K562 (cell line): ENCODE data around the gene CIAO2A. TPM values are rescaled to one million over a fixed set of nuclear protein-coding genes. Genes with fewer than 3 reads are reported as not detected.
A peak's percentile ranks its signal among the peaks of the same experiment; 100 is the strongest.

ENCODE experiments used
- DEAF1 ChIP-seq: fragments of 450-650 bp; formaldehyde crosslinking; IDR thresholded peaks from 2 replicates; pipeline ENCODE4 v1.4.0; 2020; ENCODE audit warnings: mild to moderate bottlenecking, moderate library complexity
- LEF1 ChIP-seq: fragments of 450-650 bp; IDR thresholded peaks from 2 replicates; pipeline ENCODE4 v1.6.1; 2016; ENCODE audit warnings: mild to moderate bottlenecking
- PCBP1 ChIP-seq: fragments of 200-400 bp; formaldehyde crosslinking; IDR thresholded peaks from 2 replicates; pipeline ENCODE4 v1.6.1; 2018; ENCODE audit warnings: mild to moderate bottlenecking, low read depth, low read length; ENCODE audit not compliant: poor library complexity, severe bottlenecking
- POLR2H ChIP-seq: IDR thresholded peaks from 2 replicates; pipeline ENCODE4 v1.6.1; 2016; ENCODE audit warnings: missing genetic modification characterization, low read depth, mild to moderate bottlenecking, control low read depth, missing compliant biosample characterization, moderate library complexity
- POLR3G ChIP-seq: IDR thresholded peaks from 2 replicates; pipeline ENCODE4 v1.6.1; 2011; ENCODE audit not compliant: insufficient read length, insufficient replicate concordance; ENCODE audit errors: extremely low read depth
- PRDM10 ChIP-seq: fragments of 450-650 bp; IDR thresholded peaks from 2 replicates; pipeline ENCODE4 v1.6.1; 2018; ENCODE audit not compliant: partially characterized antibody
- RBM22 ChIP-seq: fragments of 200-400 bp; formaldehyde crosslinking; IDR thresholded peaks from 2 replicates; pipeline ENCODE4 v1.6.1; 2018; ENCODE audit warnings: low read length, low read depth; ENCODE audit not compliant: poor library complexity, severe bottlenecking
- SETDB1 ChIP-seq: IDR thresholded peaks from one replicate; pipeline ENCODE4 v1.6.1; 2012; ENCODE audit warnings: low read length, control low read depth, inconsistent platforms
- SRSF1 ChIP-seq: fragments of 200-400 bp; formaldehyde crosslinking; IDR thresholded peaks from 2 replicates; pipeline ENCODE4 v1.6.1; 2017; ENCODE audit warnings: mild to moderate bottlenecking, low read depth, low read length, moderate library complexity
- ZBED1 ChIP-seq: IDR thresholded peaks from 2 replicates; pipeline ENCODE4 v1.6.1; 2014
- ZNF274 ChIP-seq: IDR thresholded peaks from 2 replicates; pipeline ENCODE4 v1.6.1; 2011; ENCODE audit warnings: low read depth, mild to moderate bottlenecking, low read length, moderate library complexity, borderline replicate concordance
- ZNF318 ChIP-seq, 2 experiments: fragments of 450-650 bp; IDR thresholded peaks; 2 replicates each; pipeline ENCODE4 v1.6.1; 2016; ENCODE audit warnings: mild to moderate bottlenecking in 2 of 2, borderline replicate concordance in 1 of 2, low read depth in 1 of 2, moderate library complexity in 1 of 2
- ZZZ3 ChIP-seq: fragments of 450-650 bp; IDR thresholded peaks from 2 replicates; pipeline ENCODE4 v1.6.1; 2016; ENCODE audit warnings: antibody characterized with exemption, mild to moderate bottlenecking, moderate library complexity
- polyA plus RNA-seq, 8 experiments: library from polyadenylated mRNA; depleted of rRNA in 4 of 8; stranded (reverse) in 5 of 8; unstranded in 3 of 8; fragments of >200 nt; fragmentation: Nextera tagmentation in 2 of 8; fragmentation: Illumina TruSeq in 1 of 8; extraction: Ambion mirVana in 2 of 8; extraction: Trizol in 1 of 8; gene quantifications; 2 replicates each; pipeline versions ENCODE4 v1.2.1 to v1.2.3, GENCODE V29; 2011 to 2014; ENCODE audit warnings: inconsistent platforms in 1 of 8, missing spikeins in 1 of 8
- total RNA-seq, 7 experiments: library from RNA; depleted of rRNA in 6 of 7; stranded (reverse); fragments of >200 nt in 6 of 7; fragmentation: Illumina TruSeq in 2 of 7; extraction: Trizol in 2 of 7; gene quantifications; 2 replicates each; pipeline versions ENCODE4 v1.2.1 to v1.2.3, GENCODE V29; 2011 to 2021; ENCODE audit warnings: low replicate concordance in 1 of 7

Gene CIAO2A
- total and polyA plus RNA-seq, 9 of the 15 experiments (the other 6 are each of a cell fraction or from before 2014, with no cell fraction given): 161 to 429 (median 313) TPM

GRCh38 chr15:64095795-64096667 is 2.4 kb upstream of the CIAO2A start, which contains the start of gene SNX1 (continued):
- TF ChIP-seq LEF1: 0 out of 2 replicates have a peak, but pooled peaks have one; percentile 28
- peak; percentile 30 for TF ChIP-seq PRDM10
- no peak for TF ChIP-seq POLR3G
- TF ChIP-seq ZNF318 (IDR thresholded peaks at IDR 0.05; ENCODE audit: borderline replicate concordance in 1 of 2, low read depth in 1 of 2): no peak
- no peak for TF ChIP-seq PCBP1
- TF ChIP-seq SETDB1: no peak
- TF ChIP-seq ZBED1: no peak
- no peak for TF ChIP-seq ZZZ3
- TF ChIP-seq DEAF1: no peak
- peak; percentile 46 for TF ChIP-seq POLR2H (tag)
- no peak for TF ChIP-seq ZNF274
- TF ChIP-seq RBM22: peak; percentile 70
- TF ChIP-seq SRSF1: no peak
